Esophagus muscularis mucosa (tissue), 4 donors: ENCODE results near the gene KLKB1.

Experiments
- EP300 ChIP-seq: sonication (generic); formaldehyde crosslinking; IDR thresholded peaks from one replicate; pipeline ENCODE4 v1.6.1; 2017; ENCODE audit warnings: antibody characterized with exemption
- POLR2A ChIP-seq: fragments of 450-650 bp; IDR thresholded peaks from one replicate; pipeline ENCODE4 v1.6.1; 2017; ENCODE audit warnings: antibody characterized with exemption, moderate library complexity, mild to moderate bottlenecking, low read depth
- POLR2AphosphoS5 ChIP-seq, 2 donors: sonication (generic); formaldehyde crosslinking; IDR thresholded peaks; one replicate each; pipeline ENCODE4 v1.6.1; 2017; ENCODE audit warnings: antibody characterized with exemption in 2 of 2
- TF ChIP-seq, protein P1 (sequence below), 3 experiments: fragments of 200-600 bp in 2 of 3; fragments of 450-650 bp in 1 of 3; sonication (generic) in 2 of 3; IDR thresholded peaks; one replicate each; pipeline ENCODE4 v1.5.1; 2017 to 2019; ENCODE audit warnings: antibody characterized with exemption in 3 of 3, mild to moderate bottlenecking in 2 of 3, moderate library complexity in 1 of 3

DNA sequence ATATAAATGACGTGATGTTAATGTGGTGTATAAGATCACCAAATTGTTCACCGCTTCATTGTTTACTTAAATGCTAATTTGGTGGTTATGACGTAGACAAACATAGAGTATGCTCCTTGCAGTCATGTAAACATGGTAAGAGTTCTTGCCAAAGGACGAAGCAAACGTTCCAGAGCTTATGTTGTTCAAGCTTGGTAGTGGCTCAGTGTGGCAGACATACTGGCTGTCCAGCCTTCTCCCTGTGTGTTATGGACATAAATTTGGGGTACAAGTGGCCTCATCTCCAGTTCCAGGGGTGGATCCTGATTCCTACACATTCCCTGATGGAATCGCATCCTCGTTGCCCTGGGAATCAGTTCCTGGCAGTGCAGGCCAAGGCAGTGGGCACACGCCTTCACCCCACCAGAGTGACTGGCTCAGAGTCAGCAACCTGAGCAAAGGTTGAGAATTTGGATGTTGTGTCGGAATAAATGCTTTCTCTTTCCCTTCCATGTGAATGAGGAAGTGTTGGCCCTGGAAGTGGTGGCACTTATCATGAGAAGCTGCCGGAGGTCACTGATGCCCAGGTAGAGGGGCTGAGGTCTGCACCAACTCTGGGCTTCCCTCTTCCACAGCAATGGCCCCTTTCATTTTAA, 64.1 kb downstream of the KLKB1 start:
- TF ChIP-seq, protein P1, sequence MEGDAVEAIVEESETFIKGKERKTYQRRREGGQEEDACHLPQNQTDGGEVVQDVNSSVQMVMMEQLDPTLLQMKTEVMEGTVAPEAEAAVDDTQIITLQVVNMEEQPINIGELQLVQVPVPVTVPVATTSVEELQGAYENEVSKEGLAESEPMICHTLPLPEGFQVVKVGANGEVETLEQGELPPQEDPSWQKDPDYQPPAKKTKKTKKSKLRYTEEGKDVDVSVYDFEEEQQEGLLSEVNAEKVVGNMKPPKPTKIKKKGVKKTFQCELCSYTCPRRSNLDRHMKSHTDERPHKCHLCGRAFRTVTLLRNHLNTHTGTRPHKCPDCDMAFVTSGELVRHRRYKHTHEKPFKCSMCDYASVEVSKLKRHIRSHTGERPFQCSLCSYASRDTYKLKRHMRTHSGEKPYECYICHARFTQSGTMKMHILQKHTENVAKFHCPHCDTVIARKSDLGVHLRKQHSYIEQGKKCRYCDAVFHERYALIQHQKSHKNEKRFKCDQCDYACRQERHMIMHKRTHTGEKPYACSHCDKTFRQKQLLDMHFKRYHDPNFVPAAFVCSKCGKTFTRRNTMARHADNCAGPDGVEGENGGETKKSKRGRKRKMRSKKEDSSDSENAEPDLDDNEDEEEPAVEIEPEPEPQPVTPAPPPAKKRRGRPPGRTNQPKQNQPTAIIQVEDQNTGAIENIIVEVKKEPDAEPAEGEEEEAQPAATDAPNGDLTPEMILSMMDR (IDR thresholded peaks at IDR 0.05) = no peak
- no peak for TF ChIP-seq POLR2AphosphoS5 (IDR thresholded peaks at IDR 0.05)
- TF ChIP-seq POLR2A = no peak
- TF ChIP-seq EP300 = no peak
